Transverse colon (tissue), 3 donors: ENCODE measurements around the gene TOM1L2.

Experiments
- POLR2A ChIP-seq: fragments of 450-650 bp; IDR thresholded peaks from one replicate; pipeline ENCODE4 v1.6.1; 2016; ENCODE audit warnings: antibody characterized with exemption, mild to moderate bottlenecking, moderate library complexity
- TF ChIP-seq, protein P1 (sequence below), 5 experiments: fragments of 200-600 bp in 3 of 5; fragments of 450-650 bp in 2 of 5; sonication (generic) in 3 of 5; IDR thresholded peaks; 1 replicate in 2 of 5; 2 replicates in 3 of 5; pipeline ENCODE4 v1.5.1; 2016 to 2017; ENCODE audit warnings: antibody characterized with exemption in 5 of 5, inconsistent platforms in 3 of 5, mild to moderate bottlenecking in 2 of 5, moderate library complexity in 1 of 5

DNA sequence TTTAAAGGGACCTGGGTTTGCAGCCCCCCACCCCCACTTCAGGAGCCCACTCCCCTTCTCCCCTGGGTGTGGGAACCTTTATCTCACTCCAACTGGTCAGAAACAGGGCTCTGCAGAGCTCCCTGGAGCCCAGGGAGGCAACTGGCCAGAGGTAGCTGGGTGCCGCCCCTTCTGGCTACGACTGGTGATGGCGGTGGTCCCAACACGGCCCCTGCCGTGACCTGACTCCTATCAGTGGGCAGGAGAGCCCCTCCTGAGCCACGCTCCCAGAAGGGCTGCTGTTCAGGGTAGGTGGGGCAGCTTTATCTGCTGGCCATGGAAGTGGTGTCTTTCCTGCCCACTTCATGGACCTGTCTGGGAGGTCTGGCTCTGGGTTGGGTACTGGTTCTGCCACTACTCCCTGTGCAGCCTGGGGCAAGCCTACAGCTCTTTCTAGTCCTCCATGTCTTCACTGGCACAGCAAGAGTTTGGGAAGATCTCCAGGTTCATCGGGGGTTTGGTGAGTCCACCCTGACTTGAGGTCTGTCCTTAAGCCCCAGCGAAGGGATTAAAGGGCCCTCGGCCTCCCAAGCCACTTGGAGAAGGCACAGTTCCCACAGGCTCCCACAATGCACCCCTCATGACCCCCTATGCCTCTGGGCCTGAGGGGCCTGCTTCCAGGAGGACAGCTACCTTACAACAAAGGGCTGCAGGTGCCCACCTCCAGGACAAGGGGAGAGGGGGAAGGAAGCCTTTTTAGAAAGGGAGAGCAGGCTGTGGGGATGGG lies 129.9 kb downstream of the TOM1L2 start:
- TF ChIP-seq, protein P1, sequence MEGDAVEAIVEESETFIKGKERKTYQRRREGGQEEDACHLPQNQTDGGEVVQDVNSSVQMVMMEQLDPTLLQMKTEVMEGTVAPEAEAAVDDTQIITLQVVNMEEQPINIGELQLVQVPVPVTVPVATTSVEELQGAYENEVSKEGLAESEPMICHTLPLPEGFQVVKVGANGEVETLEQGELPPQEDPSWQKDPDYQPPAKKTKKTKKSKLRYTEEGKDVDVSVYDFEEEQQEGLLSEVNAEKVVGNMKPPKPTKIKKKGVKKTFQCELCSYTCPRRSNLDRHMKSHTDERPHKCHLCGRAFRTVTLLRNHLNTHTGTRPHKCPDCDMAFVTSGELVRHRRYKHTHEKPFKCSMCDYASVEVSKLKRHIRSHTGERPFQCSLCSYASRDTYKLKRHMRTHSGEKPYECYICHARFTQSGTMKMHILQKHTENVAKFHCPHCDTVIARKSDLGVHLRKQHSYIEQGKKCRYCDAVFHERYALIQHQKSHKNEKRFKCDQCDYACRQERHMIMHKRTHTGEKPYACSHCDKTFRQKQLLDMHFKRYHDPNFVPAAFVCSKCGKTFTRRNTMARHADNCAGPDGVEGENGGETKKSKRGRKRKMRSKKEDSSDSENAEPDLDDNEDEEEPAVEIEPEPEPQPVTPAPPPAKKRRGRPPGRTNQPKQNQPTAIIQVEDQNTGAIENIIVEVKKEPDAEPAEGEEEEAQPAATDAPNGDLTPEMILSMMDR (IDR thresholded peaks at IDR 0.05): no peak
- no peak for TF ChIP-seq POLR2A
